ENCODE results near the gene TANC1. TPM values are rescaled to one million over a fixed set of nuclear protein-coding genes. Genes with fewer than 3 reads are reported as not detected.

TANC1 gene
- total RNA-seq, 1 experiment from 2014 or later, result 20.0 TPM

GRCh38 chr2:159053161-159054031 is 85.0 kb downstream of the TANC1 start:
- DNase-seq (ENCODE audit: low read depth), result peak; percentile 72

GRCh38 chr2:159054032-159054334 is 85.5 kb downstream of the TANC1 start:
- DNase-seq (ENCODE audit: low read depth), result no peak

- peak; percentile 67 for DNase-seq (ENCODE audit: low read depth)
Observed at GRCh38 chr2:159054985-159055384, 86.5 kb downstream of the TANC1 start.

- no peak for DNase-seq (ENCODE audit: low read depth)
Observed at GRCh38 chr2:159060518-159060917, 92.1 kb downstream of the TANC1 start.

- DNase-seq (ENCODE audit: low read depth), result no peak
Observed at GRCh38 chr2:159063677-159064076, 95.2 kb downstream of the TANC1 start.

GRCh38 chr2:159064446-159065301 is 96.2 kb downstream of the TANC1 start:
- DNase-seq (ENCODE audit: low read depth), result peak; percentile 83

GRCh38 chr2:159065313-159065712 is 96.9 kb downstream of the TANC1 start:
- DNase-seq (ENCODE audit: low read depth), result no peak

GRCh38 chr2:159065891-159066290 is 97.5 kb downstream of the TANC1 start:
- no peak for DNase-seq (ENCODE audit: low read depth)

GRCh38 chr2:159066541-159067156 is 98.2 kb downstream of the TANC1 start:
- DNase-seq (ENCODE audit: low read depth), result no peak

- no peak for DNase-seq (ENCODE audit: low read depth)
Observed at GRCh38 chr2:159067971-159068370, 99.5 kb downstream of the TANC1 start.

GRCh38 chr2:159069229-159069628 is 100.8 kb downstream of the TANC1 start:
- no peak for DNase-seq (ENCODE audit: low read depth)

- DNase-seq (ENCODE audit: low read depth), result no peak
Observed at GRCh38 chr2:159070235-159070634, 101.8 kb downstream of the TANC1 start.

- DNase-seq (ENCODE audit: low read depth), result no peak
Observed at GRCh38 chr2:159071190-159071915, 102.9 kb downstream of the TANC1 start.

GRCh38 chr2:159072795-159073194 is 104.4 kb downstream of the TANC1 start:
- DNase-seq (ENCODE audit: low read depth), result peak; percentile 52

GRCh38 chr2:159073256-159073655 is 104.8 kb downstream of the TANC1 start:
- DNase-seq (ENCODE audit: low read depth), result peak; percentile 81

- no peak for DNase-seq (ENCODE audit: low read depth)
Observed at GRCh38 chr2:159074605-159075004, 106.2 kb downstream of the TANC1 start.

- DNase-seq (ENCODE audit: low read depth), result no peak
Observed at GRCh38 chr2:159075727-159076126, 107.3 kb downstream of the TANC1 start.

- peak; percentile 29 for DNase-seq (ENCODE audit: low read depth)
Observed at GRCh38 chr2:159076241-159076640, 107.8 kb downstream of the TANC1 start.

- DNase-seq (ENCODE audit: low read depth), result no peak
Observed at GRCh38 chr2:159077869-159078268, 109.4 kb downstream of the TANC1 start.

- DNase-seq (ENCODE audit: low read depth), result no peak
Observed at GRCh38 chr2:159078443-159078842, 110.0 kb downstream of the TANC1 start.

GRCh38 chr2:159080641-159081040 is 112.2 kb downstream of the TANC1 start:
- no peak for DNase-seq (ENCODE audit: low read depth)
